Smooth muscle cell (in vitro differentiated cells): Measurements from ENCODE around the gene MEGF10. TPM values are rescaled to one million over a fixed set of nuclear protein-coding genes. Genes with fewer than 3 reads are reported as not detected.

ENCODE experiments used
- DNase-seq: peaks from one replicate; lab custom pipeline; 2025; ENCODE audit not compliant: unreplicated experiment; lab: John Stamatoyannopoulos, UW
- H2AFZ ChIP-seq: fragments of 200-600 bp; sonication (generic); 2 replicates; pipeline ENCODE4 v1.6.0; 2016; ENCODE audit warnings: antibody characterized with exemption, low read depth, mild to moderate bottlenecking
- H3F3A ChIP-seq: fragments of 200-600 bp; sonication (generic); 2 replicates; pipeline ENCODE4 v1.6.0; 2017; ENCODE audit warnings: antibody characterized with exemption, low read depth
- H3K27ac ChIP-seq: fragments of 200-600 bp; sonication (generic); 2 replicates; pipeline ENCODE4 v1.5.1; 2016; ENCODE audit warnings: low read depth, mild to moderate bottlenecking
- H3K27me3 ChIP-seq: fragments of 200-600 bp; sonication (generic); 2 replicates; pipeline ENCODE4 v1.6.1; 2016; ENCODE audit warnings: low read depth, mild to moderate bottlenecking
- H3K36me3 ChIP-seq: fragments of 200-600 bp; sonication (generic); 2 replicates; pipeline ENCODE4 v1.5.1; 2016; ENCODE audit warnings: low read depth
- H3K4me1 ChIP-seq: fragments of 200-600 bp; sonication (generic); 2 replicates; pipeline ENCODE4 v1.5.1; 2016; ENCODE audit warnings: low read depth
- H3K4me2 ChIP-seq: fragments of 200-600 bp; sonication (generic); 2 replicates; pipeline ENCODE4 v1.6.0; 2016; ENCODE audit warnings: mild to moderate bottlenecking
- H3K4me3 ChIP-seq: fragments of 200-600 bp; sonication (generic); 2 replicates; pipeline ENCODE4 v1.5.1; 2016; ENCODE audit warnings: mild to moderate bottlenecking
- H3K79me2 ChIP-seq: fragments of 200-600 bp; sonication (generic); 2 replicates; pipeline ENCODE4 v1.6.0; 2016; ENCODE audit warnings: low read depth, mild to moderate bottlenecking
- H3K9ac ChIP-seq: fragments of 200-600 bp; sonication (generic); 2 replicates; pipeline ENCODE4 v1.6.0; 2016; ENCODE audit warnings: low read depth
- H3K9me3 ChIP-seq: fragments of 200-600 bp; sonication (generic); replicated peaks from 2 replicates; pipeline ENCODE4 v1.5.1; 2016; ENCODE audit warnings: low read depth
- H4K20me1 ChIP-seq: fragments of 200-600 bp; sonication (generic); 2 replicates; pipeline ENCODE4 v1.6.0; 2016; ENCODE audit warnings: low read depth
- CTCF ChIP-seq: fragments of 200-600 bp; sonication (generic); IDR thresholded peaks from 2 replicates; pipeline ENCODE4 v1.5.1; 2017; ENCODE audit warnings: borderline replicate concordance, mild to moderate bottlenecking, antibody characterized with exemption; ENCODE audit not compliant: insufficient read depth, poor library complexity, severe bottlenecking
- WGBS: methylation state at CpG from one replicate; pipeline ENCODE4 v1.1.7; 2016; ENCODE audit warnings: low lambda C conversion rate; 5-methylcytosine and 5-hydroxymethylcytosine counted together
- polyA plus RNA-seq: library from polyadenylated mRNA; unstranded; fragments of >200 nt; fragmentation: Nextera tagmentation; extraction: Ambion mirVana; gene quantifications from 2 replicates; pipeline ENCODE4 v1.2.1, GENCODE V29; 2016
- total RNA-seq: library from RNA; depleted of rRNA; stranded (reverse); fragments of >200 nt; gene quantifications from 2 replicates; pipeline ENCODE4 v1.2.3, GENCODE V29; 2014

The MEGF10 gene
- total and polyA plus RNA-seq, 2 experiments from 2014 or later = 0.83 to 3.6 TPM

- WGBS = 91% methylated on average over 10 of the region's 10 CpGs
Measured at GRCh38 chr5:127409246-127409917, 118.8 kb downstream of the MEGF10 start.

GRCh38 chr5:127409921-127410675 lies 119.5 kb downstream of the MEGF10 start:
- H3K79me2 ChIP-seq = no peaks in the 10 kb centered on the region
- no peaks in the 10 kb centered on the region for H3K9me3 ChIP-seq
- no peak for TF ChIP-seq CTCF
- H3K4me2 ChIP-seq = no peak overlapping the region
- no peaks in the 10 kb centered on the region for H4K20me1 ChIP-seq
- no peaks in the 10 kb centered on the region for H3K27me3 ChIP-seq
- H3K4me1 ChIP-seq = peaks cover 10% of the 10 kb centered on the region
- H3K27ac ChIP-seq = no peak overlapping the region
- no peak for DNase-seq
- no peaks in the 10 kb centered on the region for H3F3A ChIP-seq
- 91% methylated on average over 15 of the region's 15 CpGs for WGBS
- no peaks in the 10 kb centered on the region for H3K36me3 ChIP-seq
- no peak overlapping the region for H3K4me3 ChIP-seq
- H2AFZ ChIP-seq = no peak overlapping the region
- H3K9ac ChIP-seq = no peak overlapping the region

More at GRCh38 chr5:127409246-127409917, 118.8 kb downstream of the MEGF10 start:
- H3K4me3 ChIP-seq = no peak overlapping the region
- H2AFZ ChIP-seq = no peak overlapping the region
- DNase-seq = no peak
- no peaks in the 10 kb centered on the region for H3K36me3 ChIP-seq
- no peaks in the 10 kb centered on the region for H4K20me1 ChIP-seq
- no peak overlapping the region for H3K9ac ChIP-seq
- H3K27ac ChIP-seq = no peak overlapping the region
- H3K4me1 ChIP-seq = peaks cover 10% of the 10 kb centered on the region
- H3K79me2 ChIP-seq = no peaks in the 10 kb centered on the region
- H3F3A ChIP-seq = no peaks in the 10 kb centered on the region
- H3K4me2 ChIP-seq = no peak overlapping the region
- H3K9me3 ChIP-seq = no peaks in the 10 kb centered on the region
- TF ChIP-seq CTCF = no peak
- H3K27me3 ChIP-seq = no peaks in the 10 kb centered on the region

- Histone ChIP-seq H3K36me3 (no peaks in the 10 kb centered on the region), H3K9me3 (no peaks in the 10 kb centered on the region), H2AFZ (no peak overlapping the region), H3K9ac (no peak overlapping the region), H3K4me2 (no peak overlapping the region), H3K79me2 (no peaks in the 10 kb centered on the region), H3F3A (no peaks in the 10 kb centered on the region), H3K4me3 (no peak overlapping the region), H4K20me1 (no peaks in the 10 kb centered on the region), H3K27me3 (no peaks in the 10 kb centered on the region), H3K4me1 (peaks cover 9% of the 10 kb centered on the region), H3K27ac (no peak overlapping the region)
- DNase-seq = no peak
- WGBS = 94% methylated on average over 4 of the region's 4 CpGs
- no peak for TF ChIP-seq CTCF
Measured at GRCh38 chr5:127410959-127411358, 120.4 kb downstream of the MEGF10 start.

- Histone ChIP-seq H3K4me2 (no peak overlapping the region), H3K4me3 (no peak overlapping the region), H4K20me1 (no peaks in the 10 kb centered on the region), H3K79me2 (no peaks in the 10 kb centered on the region), H3K9me3 (no peaks in the 10 kb centered on the region), H3K4me1 (peaks cover 5% of the 10 kb centered on the region), H3K27ac (no peak overlapping the region), H2AFZ (no peak overlapping the region), H3K27me3 (no peaks in the 10 kb centered on the region), H3K9ac (no peak overlapping the region), H3F3A (no peaks in the 10 kb centered on the region), H3K36me3 (no peaks in the 10 kb centered on the region)
- TF ChIP-seq CTCF = no peak
- whole genome bisulfite sequencing = 92% methylated on average over 5 of the region's 5 CpGs
- no peak for DNase-seq
Measured at GRCh38 chr5:127411381-127411780, 120.8 kb downstream of the MEGF10 start.
